Left colon (tissue), 2 donors: ENCODE measurements around the gene RBM5. TPM values are rescaled to one million over a fixed set of nuclear protein-coding genes. Genes with fewer than 3 reads are reported as not detected.

Experiments used
- ATAC-seq: fragments of 200-7000 bp; cut with Tn5 transposase; one replicate; pipeline ENCODE4 v1.9.1; 2020; ENCODE audit warnings: mild to moderate bottlenecking, moderate library complexity
- DNase-seq, 2 donors: peaks; one replicate each; pipeline ENCODE4 v3.0.0-alpha.2; 2020
- intact Hi-C, 2 donors: fragments of 100-400 bp; cut with DNase I in 1 of 2; cut with micrococcal nuclease in 1 of 2; formaldehyde crosslinking; loops; one replicate each; pipeline versions ENCODE4 v1.11.2 to v1.14.0; 2022; cut with DNase I, micrococcal nuclease
- total RNA-seq, 2 donors: library from RNA; stranded (reverse); fragmentation: NEBNext Ultra II Directional; extraction: Animal tissue kit (Norgen Biotek cat#: 25700); gene quantifications; one replicate each; pipeline ENCODE4 v1.2.1, GENCODE V29; 2021
- donor health status: DM: no; HTN: no; CAD: no.
- donor health status: DM: yes; HTN: yes; CAD: no.

Gene RBM5
- total RNA-seq, 2 donors from 2014 or later = 124 to 135 TPM

- ATAC-seq (no peak), DNase-seq (no peak)
- intact Hi-C loops = no loop called here
Observed at GRCh38 chr3:50135964-50136363, 47.2 kb downstream of the RBM5 start.

DNA sequence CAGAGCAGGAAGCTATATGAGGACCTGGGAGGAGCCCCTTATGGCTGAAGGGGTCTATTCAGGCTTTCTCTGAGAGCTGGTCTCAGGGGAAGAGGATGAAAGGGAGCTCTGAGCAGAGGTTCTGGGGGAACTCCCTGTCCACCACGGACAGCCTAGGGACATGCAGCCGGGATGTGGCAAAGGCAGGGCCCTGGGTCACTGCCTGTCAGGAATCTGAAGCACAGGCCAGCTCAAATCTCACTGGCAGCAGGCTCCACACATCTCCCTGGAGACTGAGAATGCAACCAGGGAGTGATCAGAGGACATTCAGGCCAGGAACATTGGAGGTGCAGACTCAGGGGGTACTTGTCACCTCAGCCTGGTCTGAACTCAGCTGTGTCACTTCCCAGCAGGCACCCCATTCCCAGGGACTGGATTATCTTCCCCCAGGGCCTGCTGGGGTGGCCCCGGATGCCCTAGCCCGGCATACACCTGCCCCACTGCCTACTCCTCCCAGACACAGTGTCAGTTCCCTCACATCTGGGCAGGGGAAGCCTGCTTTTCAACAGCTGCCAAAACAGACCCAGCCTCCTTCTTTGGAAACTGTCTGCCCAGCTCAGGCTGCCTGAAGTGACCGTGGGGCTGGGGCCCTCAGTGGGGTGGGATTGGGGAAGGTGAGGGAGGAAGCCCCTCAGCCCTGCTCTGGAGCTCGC, 48.1 kb downstream of the RBM5 start:
- DNase-seq (no peak), ATAC-seq (no peak)
- intact Hi-C loops = no loop called here

DNA sequence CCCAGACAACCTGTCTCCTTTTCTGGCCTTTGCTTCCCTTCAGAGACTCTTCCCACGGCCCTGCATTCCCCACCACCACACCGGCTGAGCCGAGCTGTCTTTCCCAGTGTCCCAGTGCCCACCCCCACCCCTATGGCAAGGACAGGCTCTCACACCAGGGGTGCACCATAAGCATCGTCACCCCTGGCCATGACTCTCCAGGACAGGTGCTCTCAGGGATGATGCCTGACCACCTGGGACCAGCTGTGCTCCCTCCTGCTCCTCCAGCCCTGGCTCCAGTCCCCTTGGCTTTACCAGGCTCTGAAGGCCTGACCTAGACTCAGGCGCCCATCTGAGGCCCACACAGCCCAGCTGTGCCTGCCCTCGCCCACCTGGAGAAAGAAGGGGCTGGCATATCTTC, 48.8 kb downstream of the RBM5 start:
- DNase-seq (no peak), ATAC-seq (no peak)
- intact Hi-C loops = no loop called here

- peak; percentile 36 for ATAC-seq
- intact Hi-C loops = no loop called here
- DNase-seq = no peak
Observed at GRCh38 chr3:50138266-50139200, 49.8 kb downstream of the RBM5 start.

DNA sequence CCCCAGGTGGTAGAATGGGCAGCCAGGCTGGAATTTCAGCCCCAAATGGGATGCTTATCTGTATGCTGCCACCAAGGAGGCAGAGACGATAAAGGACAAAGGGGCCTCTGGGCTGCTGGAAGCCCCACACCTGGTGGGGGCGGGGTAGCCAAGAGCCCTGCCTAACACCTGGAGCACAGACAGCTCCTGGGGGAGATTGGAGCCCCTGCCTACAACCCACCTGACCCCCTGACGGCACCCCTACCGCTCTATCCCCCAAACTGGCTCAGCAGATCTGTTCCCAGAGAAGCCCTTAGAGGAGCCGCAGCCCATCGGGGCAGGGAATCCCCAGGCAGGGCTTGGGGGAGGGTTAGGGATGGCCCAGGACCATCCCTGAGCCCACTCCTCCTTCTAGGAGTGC, 50.6 kb downstream of the RBM5 start:
- no peak for DNase-seq
- intact Hi-C loops = no loop called here
- ATAC-seq = no peak

DNA sequence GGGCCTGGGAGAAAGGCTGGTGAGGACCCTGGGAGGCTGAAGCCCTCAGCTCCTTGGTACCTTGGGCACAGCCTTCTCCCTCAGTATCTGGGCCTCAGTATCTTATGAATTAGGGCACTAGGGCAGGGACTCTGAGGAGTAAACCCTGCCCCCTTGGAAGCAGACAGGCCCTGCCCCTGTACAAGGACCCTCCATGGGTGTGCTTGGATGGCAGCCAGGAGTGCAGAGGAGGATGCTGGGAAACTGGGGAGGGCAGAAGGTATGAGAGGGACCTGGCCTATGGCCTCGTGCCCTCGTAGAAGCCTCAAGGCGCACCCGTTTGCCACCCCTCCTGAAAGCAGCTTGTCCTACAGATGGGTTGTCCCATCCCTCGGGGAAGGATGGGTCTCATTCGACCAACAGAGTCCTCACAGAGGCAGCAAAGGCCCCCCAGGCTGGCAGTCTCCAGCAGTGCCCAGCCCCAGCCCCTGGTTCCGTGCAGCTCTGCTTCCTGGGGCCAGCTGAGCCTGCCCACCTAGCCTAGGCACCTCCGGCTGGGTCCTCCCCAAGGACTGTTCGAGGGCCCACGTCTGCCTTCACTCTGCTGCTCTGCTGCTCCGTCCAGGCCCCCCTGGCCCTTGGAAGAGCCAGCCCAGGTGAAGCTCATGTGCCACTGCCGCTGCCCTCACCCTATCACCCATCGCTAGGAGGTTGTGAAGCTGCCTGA, 51.2 kb downstream of the RBM5 start:
- no peak for DNase-seq
- intact Hi-C loops = no loop called here
- no peak for ATAC-seq

GRCh38 chr3:50140990-50141389, 52.3 kb downstream of the RBM5 start:
- ATAC-seq (no peak), DNase-seq (no peak)
- intact Hi-C loops = no loop called here

GRCh38 chr3:50146316-50146901, 57.7 kb downstream of the RBM5 start:
- intact Hi-C loops = no loop called here
- ATAC-seq (no peak), DNase-seq (no peak)

DNA sequence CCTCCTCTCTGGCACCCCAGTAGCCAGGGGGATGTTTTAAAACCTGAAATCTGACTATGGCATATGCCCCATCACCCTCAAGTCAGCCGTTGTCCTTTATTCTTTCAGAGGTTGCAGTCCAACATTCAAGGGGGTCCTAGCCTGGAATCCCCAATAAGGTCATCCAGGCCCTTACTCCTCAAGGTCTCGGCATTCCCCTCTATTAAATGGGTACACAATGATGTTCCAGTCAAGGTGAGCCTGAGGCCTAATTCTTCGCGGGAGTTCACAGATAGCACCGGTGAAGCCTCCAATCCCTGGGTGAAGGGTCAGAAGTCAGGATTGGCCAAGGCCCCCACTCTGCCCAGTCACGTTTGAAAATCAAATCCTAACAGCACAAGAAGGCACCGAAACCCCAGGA, 58.3 kb downstream of the RBM5 start:
- intact Hi-C loops = no loop called here
- DNase-seq (no peak), ATAC-seq (no peak)

DNA sequence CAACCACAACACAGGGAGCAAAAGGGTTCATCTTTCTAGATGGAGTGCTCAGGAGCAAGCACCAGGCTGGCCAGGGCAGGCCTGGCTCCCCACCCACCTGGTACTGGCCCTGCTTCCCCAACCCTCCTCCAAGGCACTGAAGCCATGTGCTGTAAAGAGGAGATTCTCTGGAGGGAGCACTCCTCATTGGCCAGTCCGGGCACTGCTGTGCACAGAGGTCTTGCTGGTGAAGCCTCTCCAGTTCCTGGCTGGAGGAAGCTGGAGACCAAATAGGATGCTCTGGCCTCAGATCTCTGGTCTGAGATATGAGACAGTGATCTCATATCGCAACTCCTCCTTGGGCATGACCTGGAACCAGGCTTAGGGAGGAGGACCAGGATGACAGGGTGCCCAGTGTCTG, 58.7 kb downstream of the RBM5 start:
- intact Hi-C loops = no loop called here
- no peak for DNase-seq
- ATAC-seq = no peak

DNA sequence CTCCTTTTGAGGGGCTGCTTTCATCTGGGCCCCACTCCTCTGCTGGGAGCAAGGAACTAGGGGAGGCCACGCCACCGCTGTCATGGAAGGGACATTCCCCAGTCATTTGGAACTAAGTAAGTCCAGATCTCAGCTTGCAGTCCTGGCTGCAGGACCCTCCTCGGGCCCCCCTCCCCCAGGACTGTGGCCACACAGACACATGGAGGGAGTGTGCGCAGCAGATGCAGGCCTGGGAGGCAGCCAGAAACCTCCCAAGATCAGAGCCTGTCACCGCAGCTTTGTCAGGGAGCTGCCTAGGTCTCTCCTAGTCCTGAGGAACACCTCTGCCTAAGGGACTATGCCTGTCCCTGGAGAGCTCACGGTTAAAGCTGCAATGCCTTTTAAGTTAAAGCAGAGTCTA, 59.1 kb downstream of the RBM5 start:
- intact Hi-C loops = no loop called here
- ATAC-seq (no peak), DNase-seq (no peak)

DNA sequence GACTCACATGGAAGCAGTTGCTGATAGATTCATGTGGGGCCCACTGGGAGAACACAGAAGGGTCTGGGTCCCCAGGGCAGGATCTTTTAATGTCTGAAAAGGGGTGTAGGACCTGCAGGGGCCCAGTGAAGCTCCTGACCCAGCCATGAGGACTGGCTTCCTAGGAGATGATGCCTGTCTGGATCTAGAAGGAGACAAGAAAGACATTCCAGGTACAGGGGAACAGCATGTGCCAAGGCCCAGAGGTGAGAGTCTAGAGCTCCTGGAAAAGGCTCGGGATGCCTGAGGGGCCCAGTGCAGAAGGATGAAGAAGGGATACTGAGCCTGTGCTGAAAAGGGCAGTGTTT, 61.7 kb downstream of the RBM5 start:
- intact Hi-C loops = no loop called here
- no peak for DNase-seq
- no peak for ATAC-seq

DNA sequence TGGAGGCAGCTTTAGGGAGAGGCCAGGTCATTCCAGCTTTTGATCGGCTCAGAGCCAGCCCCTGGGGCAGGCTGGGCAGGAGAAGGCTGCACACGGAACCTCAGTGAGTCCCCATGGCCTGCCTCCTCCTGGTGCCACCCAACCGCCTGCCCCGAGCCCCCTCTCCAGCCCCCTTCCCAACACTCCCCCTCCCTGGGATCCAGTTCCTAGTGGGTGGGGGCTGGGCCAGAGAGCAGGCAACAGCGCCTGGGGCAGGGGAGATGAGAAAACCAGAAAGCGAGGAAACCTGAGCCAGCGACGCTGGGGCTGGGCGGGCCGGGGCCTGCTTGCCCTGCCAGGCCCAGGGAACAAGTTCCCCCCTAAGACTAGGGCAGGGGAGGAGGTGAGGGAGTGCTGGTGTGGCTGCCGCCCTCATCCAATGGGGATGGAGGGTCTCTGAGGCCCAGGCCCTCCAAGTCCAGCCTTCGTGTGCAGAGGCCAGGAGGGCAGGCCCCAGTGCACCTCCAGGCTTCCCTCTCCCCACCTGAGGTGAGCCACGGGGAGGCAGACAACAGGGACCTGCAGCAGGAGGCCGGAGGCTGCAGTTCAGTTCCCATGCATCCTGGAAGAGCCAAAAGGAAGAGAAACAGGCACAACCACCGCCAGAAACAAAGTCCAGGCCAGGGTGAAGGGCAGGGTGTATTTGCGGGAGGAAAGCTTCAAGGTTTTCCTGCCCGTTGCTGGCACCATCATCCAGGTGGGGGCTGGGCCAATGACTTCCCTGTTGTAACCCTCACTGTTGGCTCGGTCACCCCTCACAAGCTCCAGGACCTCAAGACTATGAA, 62.4 kb downstream of the RBM5 start:
- intact Hi-C loops = no loop called here
- DNase-seq = peak in 1 of 2 donors; percentile 31
- ATAC-seq = peak; percentile 31

DNA sequence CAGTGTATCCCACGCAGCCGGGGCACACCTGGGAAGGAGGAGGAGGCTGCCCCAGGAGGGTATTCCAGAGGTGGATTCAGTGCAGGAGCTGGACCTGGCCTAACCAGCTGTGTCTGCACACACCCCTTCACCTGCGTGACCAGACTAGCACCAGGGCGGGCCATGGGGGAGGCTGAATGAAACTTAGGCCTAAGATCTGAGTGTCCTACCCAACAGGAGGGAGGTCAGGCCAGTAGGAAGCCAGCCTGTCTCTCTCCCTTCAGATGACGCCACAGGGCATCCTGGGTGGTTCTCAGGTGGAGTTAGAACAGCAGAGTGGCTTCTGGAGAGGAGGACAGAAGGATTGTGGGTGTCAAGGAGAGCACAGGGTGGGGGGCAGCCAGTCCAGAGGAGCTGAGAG, 63.0 kb downstream of the RBM5 start:
- intact Hi-C loops = no loop called here
- DNase-seq = no peak

DNA sequence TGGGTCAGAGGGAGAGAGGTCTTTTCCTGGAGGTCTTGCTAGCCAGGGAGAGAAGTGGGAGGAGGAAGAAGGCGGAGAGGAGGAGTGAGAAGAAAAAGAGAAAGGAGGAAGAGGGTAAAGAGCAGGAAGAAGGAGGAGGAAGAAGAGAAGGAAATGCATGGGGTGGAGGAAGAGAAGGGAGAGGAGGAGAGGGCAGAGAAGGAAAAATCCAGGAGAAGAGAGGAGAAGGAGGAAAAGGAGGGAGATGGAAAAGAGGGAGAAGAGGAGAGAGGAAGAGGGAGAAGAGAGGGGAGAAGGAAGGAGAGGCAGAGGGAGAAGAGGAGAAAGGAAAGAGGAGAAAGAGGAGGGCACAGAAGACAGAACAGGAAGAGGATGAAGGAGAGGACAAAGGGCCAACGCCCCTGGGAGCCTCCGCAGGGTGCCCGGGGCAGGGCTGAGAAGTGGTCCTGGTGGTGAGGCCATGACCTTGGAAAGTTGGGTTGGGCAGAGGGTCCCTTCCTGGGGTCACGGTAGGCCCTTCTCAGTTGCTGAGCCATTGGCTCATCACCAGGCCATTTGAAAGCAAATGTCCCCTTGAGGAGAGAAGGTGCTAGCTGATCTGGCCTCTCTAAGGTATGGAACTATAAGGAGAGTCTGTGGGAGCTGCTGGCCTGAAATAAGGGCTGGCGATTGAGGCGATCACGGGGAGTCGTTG, 65.2 kb downstream of the RBM5 start:
- intact Hi-C loops = no loop called here
- DNase-seq (no peak), ATAC-seq (no peak)

More for the DNA sequence above, 63.0 kb downstream of the RBM5 start:
- ATAC-seq = no peak

DNA sequence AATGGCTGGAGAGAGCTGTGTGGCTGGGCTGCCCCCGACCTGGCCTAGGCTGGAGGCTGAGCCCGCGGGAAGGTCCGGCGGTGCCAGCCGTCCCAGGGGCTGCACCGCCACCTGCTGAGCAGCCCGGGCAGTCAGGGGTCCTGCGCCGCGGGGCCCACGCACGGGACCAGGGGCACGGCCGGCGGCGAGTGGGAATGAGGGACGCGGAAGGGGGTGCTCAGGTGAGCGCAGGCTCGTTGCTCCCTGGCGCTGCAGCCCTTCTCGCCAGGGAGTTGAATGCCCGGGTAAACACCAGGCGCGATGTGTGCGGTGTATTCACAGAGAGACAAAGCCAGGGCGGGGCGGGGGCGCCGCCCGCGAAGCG, 65.7 kb downstream of the RBM5 start:
- DNase-seq (no peak), ATAC-seq (peak; percentile 36)
- intact Hi-C loops = no loop called here

DNA sequence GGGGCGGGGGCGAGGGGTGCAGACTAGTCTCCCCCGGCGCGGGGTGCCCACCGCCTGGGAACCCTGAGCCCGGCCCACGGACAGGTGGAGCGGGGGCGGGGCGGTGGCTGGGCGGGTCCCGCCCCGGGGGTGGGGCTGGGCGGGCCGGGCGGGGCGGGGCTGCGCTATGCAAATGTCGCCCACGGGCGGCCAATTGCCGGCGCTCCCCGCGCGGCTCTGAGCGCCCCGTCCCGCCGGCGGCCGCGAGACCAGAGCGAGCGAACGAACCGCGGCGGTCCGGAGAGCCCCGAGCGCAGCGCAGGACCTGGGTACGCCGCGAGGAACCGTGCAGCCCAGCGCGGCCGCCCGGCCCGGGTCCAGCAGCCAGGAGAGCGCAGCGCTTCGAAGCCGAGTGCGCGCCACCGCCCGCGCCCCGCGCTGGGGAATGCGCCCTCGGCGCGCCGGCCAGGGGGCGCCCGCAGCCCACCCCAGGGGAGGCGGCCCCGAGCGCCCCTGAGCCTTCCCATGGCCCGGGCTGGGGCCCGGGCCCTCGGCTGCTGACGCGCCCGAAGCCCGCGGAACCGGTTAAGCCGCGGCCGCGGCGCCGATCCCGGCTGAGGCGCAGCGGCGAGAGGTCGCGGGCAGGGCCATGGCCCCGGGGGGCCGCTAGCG, 66.2 kb downstream of the RBM5 start, which contains the start of gene SEMA3F:
SEMA3F (plus strand) TSS at position 485 of the 651 bp plus-strand sequence. CDS start 4,299 bp downstream, outside the sequence.
- ATAC-seq = peak; percentile 77
- DNase-seq = peak in 1 of 2 donors; percentile 78
- intact Hi-C loops = no loop called here

DNA sequence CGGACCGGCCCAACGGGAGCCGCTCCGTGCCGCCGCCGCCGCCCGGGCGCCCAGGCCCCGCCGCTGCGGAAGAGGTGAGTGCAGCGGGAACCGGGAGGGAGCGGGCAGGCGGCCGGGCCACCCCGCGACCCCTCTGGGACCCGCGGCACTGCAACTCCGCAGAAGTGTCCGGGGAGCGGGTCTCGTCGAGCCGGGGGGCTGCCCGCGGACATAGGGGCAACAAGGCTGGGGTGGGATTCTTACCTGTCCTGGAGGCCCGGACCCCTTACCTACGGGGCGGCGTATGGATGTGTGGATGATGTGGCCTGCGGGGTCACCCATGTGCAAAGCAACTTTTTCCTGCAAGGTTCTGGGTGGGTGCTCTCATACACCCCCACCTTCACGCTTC, 66.8 kb downstream of the RBM5 start:
- intact Hi-C loops = no loop called here
- no peak for DNase-seq
- no peak for ATAC-seq
